ENCODE measurements around the gene TTC29. TPM values are rescaled to one million over a fixed set of nuclear protein-coding genes. Genes with fewer than 3 reads are reported as not detected.

The TTC29 gene
- total RNA-seq, 1 experiment from 2014 or later, result 0.21 TPM

DNA sequence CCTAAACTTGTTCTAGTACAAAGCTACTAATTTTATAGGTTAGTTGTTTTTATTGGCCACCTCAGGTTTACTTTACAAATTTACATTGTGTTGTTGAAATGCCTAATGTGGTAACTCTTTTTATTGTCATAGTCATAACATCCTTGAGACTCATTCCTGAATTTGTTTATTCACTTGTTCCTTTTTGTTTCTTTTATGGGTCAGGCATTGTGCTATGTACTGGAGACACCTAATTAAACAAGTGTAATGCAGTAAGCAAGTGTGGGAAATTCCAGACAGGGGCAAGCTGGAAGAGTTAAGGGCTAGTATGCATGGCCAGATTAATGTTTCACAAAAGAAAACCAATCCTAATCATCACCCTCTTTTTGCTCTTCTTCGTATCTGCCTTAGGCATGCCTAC lies 30.5 kb upstream of the TTC29 start:
- Histone ChIP-seq H3K36me3 (ENCODE audit: insufficient read depth, low read length, poor library complexity, severe bottlenecking) (no peaks in the 10 kb centered on the region), H3K4me3 (ENCODE audit: low read depth, low read length, poor library complexity, severe bottlenecking) (no peak overlapping the region), H3K9me3 (ENCODE audit: low read depth, low read length, poor library complexity, severe bottlenecking) (no peaks in the 10 kb centered on the region), H3K27ac (ENCODE audit: low read depth, low read length, poor library complexity, severe bottlenecking) (no peak overlapping the region), H3K4me1 (ENCODE audit: insufficient read depth, low read length, poor library complexity, severe bottlenecking) (no peaks in the 10 kb centered on the region), H3K27me3 (replicated peaks; ENCODE audit: insufficient read depth, low read depth, low read length, poor library complexity) (no peaks in the 10 kb centered on the region)
- no TSS peak for BruUV-seq (replicated peaks)
- POLR2A ChIA-PET (ENCODE audit: low non-redundant PET), result interaction anchor here (0.6 kb wide), 1 partner anchor 13 kb away, joined by 3 read pairs; no protein-coding TSS in a partner anchor
- TF ChIP-seq, protein P1, sequence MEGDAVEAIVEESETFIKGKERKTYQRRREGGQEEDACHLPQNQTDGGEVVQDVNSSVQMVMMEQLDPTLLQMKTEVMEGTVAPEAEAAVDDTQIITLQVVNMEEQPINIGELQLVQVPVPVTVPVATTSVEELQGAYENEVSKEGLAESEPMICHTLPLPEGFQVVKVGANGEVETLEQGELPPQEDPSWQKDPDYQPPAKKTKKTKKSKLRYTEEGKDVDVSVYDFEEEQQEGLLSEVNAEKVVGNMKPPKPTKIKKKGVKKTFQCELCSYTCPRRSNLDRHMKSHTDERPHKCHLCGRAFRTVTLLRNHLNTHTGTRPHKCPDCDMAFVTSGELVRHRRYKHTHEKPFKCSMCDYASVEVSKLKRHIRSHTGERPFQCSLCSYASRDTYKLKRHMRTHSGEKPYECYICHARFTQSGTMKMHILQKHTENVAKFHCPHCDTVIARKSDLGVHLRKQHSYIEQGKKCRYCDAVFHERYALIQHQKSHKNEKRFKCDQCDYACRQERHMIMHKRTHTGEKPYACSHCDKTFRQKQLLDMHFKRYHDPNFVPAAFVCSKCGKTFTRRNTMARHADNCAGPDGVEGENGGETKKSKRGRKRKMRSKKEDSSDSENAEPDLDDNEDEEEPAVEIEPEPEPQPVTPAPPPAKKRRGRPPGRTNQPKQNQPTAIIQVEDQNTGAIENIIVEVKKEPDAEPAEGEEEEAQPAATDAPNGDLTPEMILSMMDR (conservative IDR thresholded peaks at IDR 0.05; ENCODE audit: low read depth, low read length), result no peak
- TF ChIP-seq EZH2 (IDR thresholded peaks at IDR 0.05; ENCODE audit: borderline replicate concordance, low read depth, low read length, poor library complexity, severe bottlenecking), result no peak
- CTCF ChIA-PET, result interaction anchor here (1.0 kb wide), 1 partner anchor 360 kb away, joined by 3 read pairs; no protein-coding TSS in a partner anchor
- no peak for DNase-seq (ENCODE audit: low spot score)
- intact Hi-C loops (cut with micrococcal nuclease; ENCODE audit: unreplicated experiment), result no loop called here

DNA sequence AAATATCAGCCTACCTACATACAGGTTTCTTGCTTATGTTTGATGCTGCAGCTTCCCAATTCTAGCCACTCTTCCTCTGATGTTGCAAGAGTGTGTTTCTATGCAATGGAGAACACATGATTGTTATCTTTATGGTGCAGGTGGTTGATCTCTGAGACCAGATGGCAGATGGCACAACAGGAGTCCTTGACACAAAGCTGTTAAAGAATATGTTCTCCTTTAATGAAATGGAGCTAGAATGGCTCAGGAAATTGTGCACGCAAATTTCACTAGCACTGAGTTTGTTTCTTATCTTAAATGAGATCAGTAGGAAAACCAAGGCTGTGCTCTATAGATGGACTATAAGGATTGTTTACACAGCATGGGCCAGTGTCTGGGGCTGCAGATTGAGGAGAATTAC lies 29.9 kb upstream of the TTC29 start:
- no peaks in the 10 kb centered on the region for H3K36me3 ChIP-seq (ENCODE audit: insufficient read depth, low read length, poor library complexity, severe bottlenecking)
- no peaks in the 10 kb centered on the region for H3K27me3 ChIP-seq (replicated peaks; ENCODE audit: insufficient read depth, low read depth, low read length, poor library complexity)
- ChIA-PET CTCF (interaction anchor here (1.0 kb wide), 1 partner anchor 359 kb away, joined by 3 read pairs; no protein-coding TSS in a partner anchor), POLR2A (ENCODE audit: low non-redundant PET) (interaction anchor here (0.6 kb wide), 1 partner anchor 13 kb away, joined by 3 read pairs; no protein-coding TSS in a partner anchor)
- no TSS peak for BruUV-seq (replicated peaks)
- intact Hi-C loops (cut with micrococcal nuclease; ENCODE audit: unreplicated experiment), result no loop called here
- no peaks in the 10 kb centered on the region for H3K4me1 ChIP-seq (ENCODE audit: insufficient read depth, low read length, poor library complexity, severe bottlenecking)
- no peak overlapping the region for H3K27ac ChIP-seq (ENCODE audit: low read depth, low read length, poor library complexity, severe bottlenecking)
- H3K4me3 ChIP-seq (ENCODE audit: low read depth, low read length, poor library complexity, severe bottlenecking), result no peak overlapping the region
- no peaks in the 10 kb centered on the region for H3K9me3 ChIP-seq (ENCODE audit: low read depth, low read length, poor library complexity, severe bottlenecking)
- DNase-seq (ENCODE audit: low spot score), result no peak
- TF ChIP-seq, protein P1 (conservative IDR thresholded peaks at IDR 0.05; ENCODE audit: low read depth, low read length), result no peak
- TF ChIP-seq EZH2 (IDR thresholded peaks at IDR 0.05; ENCODE audit: borderline replicate concordance, low read depth, low read length, poor library complexity, severe bottlenecking), result no peak

DNA sequence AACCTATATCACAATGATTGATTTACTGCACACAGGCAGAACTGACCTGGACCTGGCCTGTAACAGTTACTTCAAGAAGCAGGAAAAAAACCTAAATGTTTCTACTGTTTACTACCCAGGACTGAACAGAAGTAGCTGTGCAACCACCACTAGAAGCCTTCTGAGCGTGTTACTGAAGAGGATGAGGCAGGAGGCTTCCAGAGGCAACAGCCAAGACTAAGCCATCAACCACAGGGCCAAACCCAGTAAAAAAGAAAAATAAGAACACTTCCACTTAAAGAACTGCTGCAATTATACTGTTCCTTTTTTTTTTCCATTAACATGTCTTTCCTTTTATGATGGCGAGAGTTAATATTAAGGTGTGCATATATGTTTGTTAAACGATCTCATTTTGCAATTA lies 29.4 kb upstream of the TTC29 start:
- DNase-seq (ENCODE audit: low spot score), result no peak
- no peak overlapping the region for H3K4me3 ChIP-seq (ENCODE audit: low read depth, low read length, poor library complexity, severe bottlenecking)
- POLR2A ChIA-PET (ENCODE audit: low non-redundant PET), result no interaction called here
- H3K36me3 ChIP-seq (ENCODE audit: insufficient read depth, low read length, poor library complexity, severe bottlenecking), result no peaks in the 10 kb centered on the region
- intact Hi-C loops (cut with micrococcal nuclease; ENCODE audit: unreplicated experiment), result no loop called here
- no peak overlapping the region for H3K27ac ChIP-seq (ENCODE audit: low read depth, low read length, poor library complexity, severe bottlenecking)
- no peaks in the 10 kb centered on the region for H3K4me1 ChIP-seq (ENCODE audit: insufficient read depth, low read length, poor library complexity, severe bottlenecking)
- no peaks in the 10 kb centered on the region for H3K27me3 ChIP-seq (replicated peaks; ENCODE audit: insufficient read depth, low read depth, low read length, poor library complexity)
- no peaks in the 10 kb centered on the region for H3K9me3 ChIP-seq (ENCODE audit: low read depth, low read length, poor library complexity, severe bottlenecking)
- BruUV-seq (replicated peaks), result no TSS peak
- CTCF ChIA-PET, result no interaction called here
- TF ChIP-seq, protein P1 (conservative IDR thresholded peaks at IDR 0.05; ENCODE audit: low read depth, low read length), result no peak
- TF ChIP-seq EZH2 (IDR thresholded peaks at IDR 0.05; ENCODE audit: borderline replicate concordance, low read depth, low read length, poor library complexity, severe bottlenecking), result no peak

Measured in A673 (cell line).